Measurements from ENCODE around the gene ANKMY2. TPM values are rescaled to one million over a fixed set of nuclear protein-coding genes. Genes with fewer than 3 reads are reported as not detected.
"Not testable (repeated sequence)": the region's sequence is repeated elsewhere in the genome, so short reads cannot be mapped to it uniquely, and the experiment has no call there.

Gene ANKMY2
- total RNA-seq, 2 donors from 2014 or later: 37.7 to 73.4 TPM

DNA sequence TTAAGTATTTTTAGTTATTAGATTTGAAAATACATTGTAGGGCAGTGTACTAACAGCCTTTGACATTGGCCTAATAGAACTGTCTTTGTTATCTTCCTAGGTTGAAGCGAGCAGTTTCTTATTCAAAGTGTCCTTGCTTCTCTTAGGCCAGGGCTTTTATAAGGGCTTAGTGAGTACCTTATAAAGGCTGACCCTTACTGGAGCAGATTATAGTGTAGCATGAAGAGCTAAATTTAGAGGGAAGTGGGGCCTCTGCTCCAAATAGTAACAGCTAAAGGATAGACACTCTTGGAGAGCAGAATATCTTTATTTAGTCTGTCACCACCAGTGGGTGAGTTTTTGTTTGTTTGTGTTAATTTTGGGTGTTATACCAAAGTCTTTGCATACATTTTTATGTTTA lies 16.4 kb upstream of the ANKMY2 start:
- Mint-ChIP-seq H3K27ac (no peak overlapping the region), H3K36me3 (ENCODE audit: low read depth) (peaks cover 14% of the 10 kb centered on the region), H3K9me3 (no peaks in the 10 kb centered on the region), H3K4me3 (no peak overlapping the region), H3K27me3 (ENCODE audit: insufficient read depth) (no peaks in the 10 kb centered on the region), H3K4me1 (peaks cover 23% of the 10 kb centered on the region)
- H3K27me3 ChIP-seq (ENCODE audit: control insufficient read depth, insufficient read depth, low read length, poor library complexity, severe bottlenecking): no peaks in the 10 kb centered on the region
- peaks cover 4% of the 10 kb centered on the region for H3K9me3 ChIP-seq (ENCODE audit: control insufficient read depth, low read length)
- no peak overlapping the region for H3K4me3 ChIP-seq (ENCODE audit: low read length)
- no peak for DNase-seq
- no peak for TF ChIP-seq CTCF (conservative IDR thresholded peaks at IDR 0.05)
- H3K36me3 ChIP-seq (ENCODE audit: control insufficient read depth, insufficient read depth, low read length): peaks cover 11% of the 10 kb centered on the region
- H3K9ac ChIP-seq (ENCODE audit: extremely low read depth, low read length, poor library complexity, severe bottlenecking): no peak overlapping the region
- no peak overlapping the region for H3K27ac ChIP-seq (ENCODE audit: low read depth, low read length)
- peaks cover 6% of the 10 kb centered on the region for H3K4me1 ChIP-seq (ENCODE audit: control insufficient read depth, insufficient read depth, low read length)
- WGBS, 2 experiments (ENCODE audit: insufficient coverage in 1 of 2, insufficient read length in 1 of 2): 83 to 100% methylated on average over 1 of the region's 1 CpG

GRCh38 chr7:16660702-16661464 lies 15.3 kb upstream of the ANKMY2 start:
- 87 to 97% methylated on average over 3 to 5 of the region's 5 CpGs for WGBS, 2 experiments (ENCODE audit: insufficient coverage in 1 of 2, insufficient read length in 1 of 2)

GRCh38 chr7:16659854-16660497 lies 14.4 kb upstream of the ANKMY2 start:
- WGBS, 2 experiments (ENCODE audit: insufficient coverage in 1 of 2, insufficient read length in 1 of 2): 86 to 89% methylated on average over 7 to 8 of the region's 8 CpGs
- H3K4me1 Mint-ChIP-seq: peaks cover 23% of the 10 kb centered on the region
- not testable (repeated sequence) for H3K9me3 ChIP-seq (ENCODE audit: control insufficient read depth, low read length)

More at GRCh38 chr7:16660702-16661464, 15.3 kb upstream of the ANKMY2 start:
- H3K27ac ChIP-seq (ENCODE audit: low read depth, low read length): no peak overlapping the region
- TF ChIP-seq CTCF (conservative IDR thresholded peaks at IDR 0.05): no peak
- Mint-ChIP-seq H3K27ac (no peak overlapping the region), H3K4me3 (no peak overlapping the region), H3K4me1 (peaks cover 23% of the 10 kb centered on the region), H3K27me3 (ENCODE audit: insufficient read depth) (no peaks in the 10 kb centered on the region), H3K9me3 (no peaks in the 10 kb centered on the region), H3K36me3 (ENCODE audit: low read depth) (peaks cover 11% of the 10 kb centered on the region)
- H3K4me3 ChIP-seq (ENCODE audit: low read length): no peak overlapping the region
- peaks cover 4% of the 10 kb centered on the region for H3K9me3 ChIP-seq (ENCODE audit: control insufficient read depth, low read length)
- H3K36me3 ChIP-seq (ENCODE audit: control insufficient read depth, insufficient read depth, low read length): peaks cover 8% of the 10 kb centered on the region
- H3K9ac ChIP-seq (ENCODE audit: extremely low read depth, low read length, poor library complexity, severe bottlenecking): no peak overlapping the region
- DNase-seq: no peak
- H3K4me1 ChIP-seq (ENCODE audit: control insufficient read depth, insufficient read depth, low read length): peaks cover 6% of the 10 kb centered on the region
- no peaks in the 10 kb centered on the region for H3K27me3 ChIP-seq (ENCODE audit: control insufficient read depth, insufficient read depth, low read length, poor library complexity, severe bottlenecking)

More at GRCh38 chr7:16659854-16660497, 14.4 kb upstream of the ANKMY2 start:
- DNase-seq; H3K4me3 ChIP-seq (ENCODE audit: low read length); H3K4me1 ChIP-seq (ENCODE audit: control insufficient read depth, insufficient read depth, low read length); H3K9me3 Mint-ChIP-seq; H3K27me3 ChIP-seq (ENCODE audit: control insufficient read depth, insufficient read depth, low read length, poor library complexity, severe bottlenecking); H3K36me3 Mint-ChIP-seq (ENCODE audit: low read depth); H3K4me3 Mint-ChIP-seq; H3K27ac Mint-ChIP-seq; H3K36me3 ChIP-seq (ENCODE audit: control insufficient read depth, insufficient read depth, low read length); H3K27ac ChIP-seq (ENCODE audit: low read depth, low read length); H3K9ac ChIP-seq (ENCODE audit: extremely low read depth, low read length, poor library complexity, severe bottlenecking); H3K27me3 Mint-ChIP-seq (ENCODE audit: insufficient read depth): not testable (repeated sequence)

All from endodermal cell (in vitro differentiated cells).